NCI-H1436 treated with DMSO at 0.1 percent for 48 hours (cell line): ENCODE data around the gene PLEKHA8.

Source experiments
- DNase-seq: peaks from one replicate; lab custom pipeline; 2025; lab: John Stamatoyannopoulos, UW

The PLEKHA8 gene, protein sequence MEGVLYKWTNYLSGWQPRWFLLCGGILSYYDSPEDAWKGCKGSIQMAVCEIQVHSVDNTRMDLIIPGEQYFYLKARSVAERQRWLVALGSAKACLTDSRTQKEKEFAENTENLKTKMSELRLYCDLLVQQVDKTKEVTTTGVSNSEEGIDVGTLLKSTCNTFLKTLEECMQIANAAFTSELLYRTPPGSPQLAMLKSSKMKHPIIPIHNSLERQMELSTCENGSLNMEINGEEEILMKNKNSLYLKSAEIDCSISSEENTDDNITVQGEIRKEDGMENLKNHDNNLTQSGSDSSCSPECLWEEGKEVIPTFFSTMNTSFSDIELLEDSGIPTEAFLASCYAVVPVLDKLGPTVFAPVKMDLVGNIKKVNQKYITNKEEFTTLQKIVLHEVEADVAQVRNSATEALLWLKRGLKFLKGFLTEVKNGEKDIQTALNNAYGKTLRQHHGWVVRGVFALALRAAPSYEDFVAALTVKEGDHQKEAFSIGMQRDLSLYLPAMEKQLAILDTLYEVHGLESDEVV

DNA sequence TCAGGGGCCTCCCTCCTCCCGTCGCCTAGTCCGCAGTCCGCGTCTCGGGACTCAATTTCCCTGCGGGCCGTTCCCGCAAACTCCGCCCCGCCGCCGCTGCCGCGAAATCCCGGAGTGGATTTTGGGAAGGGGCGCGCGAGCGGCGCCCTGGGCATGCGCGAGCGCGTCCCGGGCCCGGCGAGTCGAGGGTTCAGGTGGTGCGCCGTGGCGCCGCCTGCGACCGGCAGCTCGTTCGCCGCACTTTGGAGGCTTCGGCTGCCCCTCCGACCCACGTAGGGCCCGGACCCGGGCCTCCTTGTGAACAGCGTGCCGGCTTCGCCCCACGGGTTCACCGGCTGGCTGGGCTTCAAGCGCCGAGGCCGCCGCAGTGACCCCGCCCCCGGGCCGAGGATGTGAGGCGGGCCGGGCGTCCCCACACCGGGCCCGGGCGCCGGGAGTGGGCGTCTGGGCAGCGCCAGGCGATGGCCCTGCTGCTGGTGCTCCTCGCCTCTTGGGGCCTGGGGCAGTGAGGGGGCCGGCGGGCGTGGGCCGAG, at the start of gene PLEKHA8:
Gene PLEKHA8 (plus strand): TSS at position 197 of the 533 bp plus-strand sequence. CDS start 351 bp downstream, outside the sequence.
- peak; percentile 54 for DNase-seq

DNA sequence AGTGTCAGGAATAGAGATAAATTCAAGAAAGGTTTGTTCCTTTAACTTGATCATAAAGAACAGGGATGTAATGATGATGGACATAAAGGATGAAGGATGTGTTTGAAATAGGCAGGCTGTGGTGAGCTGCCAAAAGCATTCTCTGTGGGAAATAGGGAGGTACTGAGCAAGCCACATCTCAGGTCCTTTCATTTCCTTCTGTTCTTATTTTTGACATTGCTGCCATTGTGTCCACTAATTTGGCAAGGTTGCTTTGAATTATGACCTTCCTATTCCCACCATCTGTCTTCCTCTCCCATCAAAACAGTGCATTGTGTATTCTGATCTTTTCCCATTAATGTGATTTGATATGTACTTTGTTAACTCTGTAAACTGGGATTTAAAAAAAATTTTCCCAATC, 48.1 kb upstream of the PLEKHA8 start:
- no peak for DNase-seq

DNA sequence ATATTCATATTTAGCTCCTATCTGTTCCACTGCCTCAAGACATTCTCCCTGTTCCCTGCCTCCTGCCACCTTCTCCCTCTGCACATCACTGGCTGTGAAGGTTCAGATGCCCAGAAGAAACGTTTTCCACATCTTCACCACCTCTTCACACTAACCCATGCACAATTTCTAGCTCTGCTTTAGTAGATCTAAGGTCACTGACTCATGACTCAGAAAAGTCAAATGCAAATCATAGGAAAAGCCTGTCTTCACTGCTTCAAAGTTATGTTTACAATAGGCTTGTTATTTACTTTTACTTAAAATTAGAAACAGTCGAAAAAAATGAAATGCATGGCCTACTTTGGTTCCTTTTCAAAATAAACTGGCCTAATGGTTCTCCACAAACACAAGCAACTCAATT, 41.1 kb upstream of the PLEKHA8 start:
- no peak for DNase-seq

DNA sequence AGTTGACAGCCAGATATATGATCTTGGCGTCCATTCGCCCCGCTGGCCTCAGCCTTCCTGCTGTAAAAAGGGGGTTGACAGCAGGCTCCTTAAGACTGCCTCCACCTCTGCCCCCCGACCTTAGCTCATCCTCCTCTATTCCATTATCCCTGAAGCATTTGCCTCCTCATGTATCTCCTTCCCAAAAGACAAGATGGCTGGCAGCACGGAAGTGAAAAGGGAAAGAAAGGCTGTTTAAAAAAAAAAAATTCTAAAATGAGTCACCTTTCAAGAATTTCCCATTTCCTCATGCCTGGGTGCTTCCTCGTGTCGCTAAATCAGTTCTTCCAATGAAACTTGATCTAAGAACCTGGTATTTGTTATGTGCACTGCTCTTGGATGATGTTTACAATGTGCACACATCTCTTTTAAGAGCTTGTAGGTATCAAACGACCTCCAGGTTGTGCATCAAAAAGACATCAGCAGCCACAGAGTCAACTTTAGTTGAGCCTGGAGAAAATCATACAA, 40.3 kb upstream of the PLEKHA8 start:
- DNase-seq: no peak

DNA sequence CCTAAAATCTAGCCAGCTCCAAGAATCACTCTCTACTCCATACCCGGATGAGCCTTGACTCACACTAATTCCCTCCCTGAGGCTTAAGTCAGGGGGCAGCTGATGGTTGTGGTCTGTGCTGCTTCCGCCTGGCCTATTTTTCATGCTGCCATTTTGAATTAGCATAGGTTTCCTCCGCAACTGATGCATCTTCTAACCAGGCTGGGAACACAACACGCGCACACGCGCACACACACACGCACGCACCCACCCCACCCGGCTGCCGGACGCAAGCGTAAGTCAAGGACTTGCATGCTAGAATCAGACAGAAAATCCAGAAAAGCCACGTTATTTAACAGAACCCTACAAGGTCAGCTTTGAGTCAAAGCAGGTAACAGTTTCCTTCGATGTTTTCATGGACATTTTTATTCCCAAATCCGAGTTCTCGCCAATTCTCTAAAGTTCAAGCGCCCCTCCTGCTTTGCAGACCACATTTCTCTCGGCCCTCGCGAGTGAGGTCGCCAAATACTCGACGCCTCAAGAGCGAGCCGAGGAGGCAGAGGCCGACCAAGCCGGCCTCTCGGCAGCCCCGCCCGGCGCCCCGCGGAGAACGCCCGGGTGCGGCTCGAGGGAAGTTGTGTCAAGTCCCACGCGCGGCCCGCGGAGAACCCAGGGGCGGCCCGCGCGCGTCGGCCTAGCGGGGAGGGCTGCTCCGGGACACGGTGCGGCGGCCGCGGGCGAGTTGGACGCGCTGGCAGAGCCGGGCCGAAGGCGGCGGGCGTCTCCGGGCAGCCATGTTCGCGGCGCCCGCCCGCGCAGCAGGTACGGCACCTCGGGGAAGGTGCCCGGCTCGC, 39.6 kb upstream of the PLEKHA8 start:
- no peak for DNase-seq

DNA sequence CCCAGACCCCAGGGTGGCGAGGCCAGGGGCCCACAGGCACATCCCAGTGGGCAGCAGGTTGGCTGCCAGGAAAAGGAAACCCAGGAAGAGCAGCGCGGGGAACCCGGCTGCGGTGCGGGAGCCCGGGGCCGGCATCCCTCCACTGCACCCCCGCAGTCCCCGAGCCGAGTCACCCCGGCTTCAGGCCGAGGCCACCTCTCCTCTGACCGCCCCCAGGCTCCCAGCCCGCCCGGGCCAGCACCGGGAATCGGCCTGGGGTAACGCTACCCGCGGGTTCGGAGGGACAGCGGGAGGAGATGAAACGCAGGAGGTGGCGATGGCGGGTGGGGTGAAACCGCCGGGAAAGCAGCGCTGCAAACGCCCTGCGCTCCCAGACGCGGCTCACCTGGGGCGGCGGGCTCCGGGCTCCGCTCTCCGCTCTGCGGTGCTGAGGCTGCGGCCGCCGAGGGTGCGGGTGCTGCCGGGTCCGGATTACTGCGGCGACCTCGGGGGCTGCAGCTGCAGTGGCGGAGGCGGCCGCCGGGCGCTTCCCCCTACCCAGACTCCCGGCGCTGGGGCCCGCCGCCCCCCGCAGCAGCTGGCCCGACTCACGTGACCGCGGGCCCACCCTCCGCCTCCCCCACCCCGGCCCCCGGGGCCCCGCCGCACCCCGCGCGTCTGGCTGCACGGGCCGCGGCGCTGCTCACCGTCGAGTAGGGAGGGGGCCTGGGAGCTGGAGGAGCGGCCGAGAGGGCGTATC, 38.8 kb upstream of the PLEKHA8 start, which contains the start of gene SCRN1:
Gene SCRN1 (minus strand): TSS at position 545 of the 739 bp plus-strand sequence. CDS start 20,734 bp downstream, outside the sequence.
- no peak for DNase-seq

DNA sequence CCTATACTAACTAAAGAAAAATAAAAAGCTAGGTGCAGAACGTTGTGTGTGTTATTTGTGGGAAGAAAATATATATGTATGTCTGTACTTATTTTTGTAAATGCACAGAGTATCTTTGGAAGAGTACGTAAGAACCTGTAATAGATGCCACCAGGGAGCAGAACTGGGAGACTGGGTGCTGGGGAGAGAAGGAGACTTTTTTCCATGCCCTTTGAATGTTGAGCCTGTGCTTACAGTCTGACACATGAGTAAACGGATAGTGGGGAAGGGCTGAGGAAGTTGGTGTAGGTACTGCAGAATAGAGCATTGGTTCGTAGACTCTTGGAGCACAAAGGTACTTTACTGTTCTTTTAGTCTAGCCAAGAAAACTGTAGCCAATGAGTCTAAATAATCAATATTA, 37.3 kb upstream of the PLEKHA8 start:
- no peak for DNase-seq

DNA sequence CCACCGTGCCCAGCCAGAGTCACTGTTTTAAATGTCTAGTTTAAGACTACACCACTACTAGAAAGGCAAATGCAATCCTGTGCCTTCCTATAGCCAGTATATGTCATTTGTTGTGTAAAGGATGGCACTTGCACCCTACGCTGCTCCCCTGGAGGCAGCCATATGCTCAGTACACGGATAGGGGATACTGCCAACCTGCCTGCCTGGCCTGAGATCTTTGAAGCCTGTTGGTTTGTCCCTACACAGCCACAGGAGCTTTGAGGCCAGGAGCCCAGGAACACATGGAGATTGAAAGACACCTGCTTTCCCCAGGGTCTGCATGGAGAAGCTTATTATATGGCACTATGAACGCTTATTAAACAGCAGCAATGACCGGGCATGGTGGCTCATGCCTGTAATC, 36.3 kb upstream of the PLEKHA8 start:
- no peak for DNase-seq

DNA sequence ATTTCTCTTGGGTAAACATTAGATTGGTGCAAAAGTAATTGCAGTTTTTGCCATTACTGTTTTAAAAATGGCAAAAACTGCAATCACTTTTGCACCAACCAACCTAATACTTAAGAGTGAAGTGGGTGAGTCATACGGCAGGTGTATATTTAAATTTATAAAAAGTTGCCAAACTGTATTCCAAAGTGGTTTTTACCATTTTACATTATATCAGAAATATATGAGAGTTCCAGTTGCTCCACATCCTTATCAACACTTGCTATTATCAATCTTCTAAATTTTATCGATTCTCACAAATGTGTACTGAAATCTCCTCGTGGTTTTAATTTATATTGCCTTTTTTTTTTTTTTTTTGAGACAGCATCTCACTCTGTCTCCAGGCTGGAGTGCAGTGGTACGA, 35.1 kb upstream of the PLEKHA8 start:
- no peak for DNase-seq

DNA sequence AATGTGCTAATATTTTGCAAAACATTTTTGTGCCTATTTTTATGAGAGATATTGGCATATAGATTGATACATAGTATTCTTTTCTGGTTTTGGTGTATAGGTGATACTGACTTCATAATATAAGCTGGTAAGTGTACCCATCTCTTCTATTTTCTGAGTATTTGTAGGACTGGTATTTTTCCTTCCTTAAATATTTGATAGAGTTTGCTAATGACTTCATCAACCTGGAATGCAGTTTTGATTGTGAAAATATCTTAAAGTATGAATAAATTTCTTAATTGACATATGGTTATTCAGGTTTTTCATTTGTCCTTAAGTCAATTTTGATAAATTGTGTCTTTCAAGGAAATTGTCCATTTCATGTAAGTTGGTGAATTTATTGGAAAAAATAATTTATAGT, 32.6 kb upstream of the PLEKHA8 start:
- DNase-seq: no peak

DNA sequence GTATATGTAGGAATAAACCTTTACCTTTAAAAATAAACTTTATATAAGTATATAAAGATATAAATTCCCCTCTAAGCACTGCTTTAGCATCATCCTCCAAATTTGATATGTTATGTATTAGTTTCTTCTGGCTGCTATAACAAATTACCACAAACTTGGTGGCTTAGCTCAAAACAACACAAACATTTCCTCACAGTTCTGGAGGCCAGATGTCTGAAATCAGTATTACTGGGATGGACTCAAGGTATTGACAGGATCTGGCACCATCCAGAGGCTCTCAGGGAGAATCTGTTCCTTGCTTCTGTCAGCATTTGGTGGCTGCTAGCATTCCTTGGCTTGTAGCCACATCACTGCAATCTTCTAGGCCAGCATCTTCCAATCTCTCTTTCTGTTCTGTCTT, 31.9 kb upstream of the PLEKHA8 start:
- DNase-seq: no peak

DNA sequence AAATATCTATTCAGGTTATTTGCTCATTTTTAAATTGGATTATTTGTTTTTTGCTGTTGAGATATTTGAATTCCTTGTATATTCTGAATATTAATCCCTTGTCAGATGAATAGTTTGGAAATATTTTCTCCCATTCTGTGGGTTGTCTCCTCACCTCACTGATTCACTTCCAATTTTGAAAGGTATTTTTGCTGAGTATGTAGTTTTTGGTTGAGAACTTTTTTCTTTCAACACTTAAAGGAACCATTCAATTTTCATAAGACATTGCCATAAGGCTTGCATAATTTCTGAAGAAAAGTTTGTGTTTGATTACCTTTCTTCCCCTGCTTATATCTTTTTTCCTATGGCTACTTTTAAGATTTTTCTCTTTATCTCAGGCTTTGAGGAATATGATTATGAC, 29.7 kb upstream of the PLEKHA8 start:
- DNase-seq: no peak

DNA sequence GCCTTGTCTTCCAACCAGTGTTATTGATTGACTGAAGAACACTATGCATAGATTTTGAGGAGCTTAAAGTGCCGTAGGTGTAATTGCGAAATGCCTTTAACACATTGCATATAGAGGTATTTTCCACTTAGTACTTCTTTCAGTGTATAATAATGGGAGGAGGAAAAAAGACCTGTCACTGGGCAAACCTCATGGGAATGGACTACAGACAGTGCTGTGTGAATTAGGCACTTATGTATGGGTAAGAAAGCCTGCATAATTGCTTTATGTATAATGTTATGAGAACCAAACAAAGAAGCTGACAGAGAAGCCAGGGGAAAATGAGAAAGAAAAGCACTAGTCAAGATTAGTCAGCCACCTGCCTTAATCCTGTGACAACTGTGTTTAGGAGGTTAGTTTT, 26.2 kb upstream of the PLEKHA8 start:
- DNase-seq: peak; percentile 90

DNA sequence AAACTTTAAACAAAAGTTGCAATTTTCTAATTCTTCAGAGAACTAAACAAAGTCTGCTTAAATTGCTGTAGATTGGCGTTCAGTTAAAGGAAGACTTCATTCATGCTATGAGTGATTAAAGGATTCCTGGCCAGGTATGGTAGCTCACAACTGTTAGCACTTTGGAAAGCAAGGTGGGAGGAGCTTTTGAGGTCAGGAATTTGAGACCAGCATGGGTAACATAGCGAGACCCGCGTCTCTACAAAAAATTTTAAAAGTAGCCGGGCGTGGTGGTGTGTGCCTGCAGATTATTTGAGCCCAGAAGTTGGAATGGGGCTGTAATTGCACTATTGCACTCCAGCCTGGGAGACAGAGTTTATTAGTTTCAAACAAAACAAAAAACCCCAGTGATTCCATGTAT, 25.1 kb upstream of the PLEKHA8 start:
- no peak for DNase-seq

DNA sequence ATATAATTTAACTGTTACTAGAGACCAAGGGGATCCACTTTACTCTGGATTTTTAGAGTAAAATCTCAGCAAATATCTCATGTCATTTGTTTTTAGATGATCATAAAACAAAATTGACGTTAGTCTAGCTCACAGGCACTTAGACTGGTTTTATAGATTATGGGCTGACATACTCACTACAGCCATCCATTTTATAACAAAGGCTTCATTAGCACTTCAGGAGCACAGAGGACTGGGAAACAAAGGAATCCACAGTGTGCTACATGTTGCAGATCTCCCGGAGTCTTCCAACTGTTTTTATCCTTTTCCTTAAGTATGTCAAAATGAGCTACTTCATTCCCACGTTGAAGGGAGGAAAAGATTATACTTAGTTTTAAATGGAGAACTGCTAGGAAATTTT, 22.7 kb upstream of the PLEKHA8 start:
- DNase-seq: no peak

DNA sequence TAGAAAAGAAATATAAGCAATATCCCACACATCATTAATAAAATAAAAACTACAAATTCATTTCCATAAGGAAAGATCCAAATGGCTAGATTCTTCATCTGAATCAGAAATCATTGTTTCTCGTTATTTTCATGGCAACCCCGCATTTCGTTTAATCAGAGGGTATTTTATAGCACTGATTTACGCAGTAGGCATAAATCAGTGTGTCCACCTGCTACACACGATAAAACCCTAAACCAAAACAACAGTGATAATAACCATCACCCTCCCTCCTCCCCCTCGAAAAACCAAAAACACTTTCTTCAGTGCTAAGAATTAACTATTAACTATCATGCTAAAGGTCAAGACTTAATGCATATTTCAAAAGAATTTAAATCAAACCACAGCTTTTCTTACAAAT, 18.2 kb upstream of the PLEKHA8 start:
- no peak for DNase-seq

DNA sequence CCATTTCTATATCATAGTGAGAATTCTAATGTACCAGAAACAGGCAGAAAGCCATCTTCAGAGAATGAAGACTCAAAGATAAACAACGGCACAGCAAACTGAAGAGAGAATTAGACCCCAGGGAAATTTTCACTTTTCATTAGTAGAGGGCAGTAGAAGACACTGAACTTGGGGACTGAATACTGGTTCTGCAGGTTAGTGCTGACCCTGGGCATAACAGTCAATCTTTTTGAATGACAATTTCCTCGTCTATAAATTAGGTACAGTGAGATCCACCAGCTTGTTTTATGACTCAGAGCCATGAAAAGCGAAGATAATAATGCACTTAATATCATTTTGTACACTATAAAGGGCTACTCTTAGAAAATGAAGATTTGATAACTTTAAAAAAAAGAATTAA, 15.5 kb upstream of the PLEKHA8 start:
- no peak for DNase-seq

DNA sequence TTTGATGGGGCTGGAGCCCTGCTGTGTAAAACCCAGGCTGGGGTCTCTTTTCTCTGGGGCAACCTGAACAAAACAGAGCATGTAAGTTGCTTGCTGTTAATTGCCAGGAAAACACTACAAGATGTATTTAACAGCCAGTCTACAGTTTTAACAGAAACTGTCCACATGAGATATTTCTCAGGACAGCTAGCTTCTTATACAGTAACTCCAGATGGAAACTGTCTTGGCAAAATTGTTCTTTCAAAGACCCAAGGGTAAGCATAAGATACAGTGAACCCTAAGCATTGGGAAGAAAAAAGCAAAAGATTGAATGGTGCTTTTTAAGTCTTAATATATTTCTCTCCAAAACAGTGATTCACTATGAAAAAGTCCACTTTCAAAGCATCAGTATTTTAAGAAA, 9.8 kb upstream of the PLEKHA8 start:
- DNase-seq: no peak

DNA sequence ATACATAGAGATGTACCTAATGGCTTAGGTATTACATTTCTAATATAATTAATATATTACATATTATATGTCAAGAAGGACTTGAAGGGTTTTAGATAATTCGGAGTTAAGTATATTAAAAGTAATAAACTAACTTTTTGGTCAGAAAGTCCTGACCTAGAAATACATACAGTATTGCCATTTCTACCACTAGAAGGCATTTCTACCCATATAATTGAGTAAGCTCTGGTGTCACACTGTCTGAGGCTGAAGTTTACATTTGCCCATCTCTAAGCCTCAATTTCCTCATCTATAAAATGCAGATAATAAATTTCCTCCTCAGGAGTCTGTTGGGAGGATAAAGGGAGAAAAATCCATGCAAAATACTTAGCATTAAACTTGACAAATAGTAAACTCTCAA, 8.8 kb upstream of the PLEKHA8 start:
- DNase-seq: no peak

DNA sequence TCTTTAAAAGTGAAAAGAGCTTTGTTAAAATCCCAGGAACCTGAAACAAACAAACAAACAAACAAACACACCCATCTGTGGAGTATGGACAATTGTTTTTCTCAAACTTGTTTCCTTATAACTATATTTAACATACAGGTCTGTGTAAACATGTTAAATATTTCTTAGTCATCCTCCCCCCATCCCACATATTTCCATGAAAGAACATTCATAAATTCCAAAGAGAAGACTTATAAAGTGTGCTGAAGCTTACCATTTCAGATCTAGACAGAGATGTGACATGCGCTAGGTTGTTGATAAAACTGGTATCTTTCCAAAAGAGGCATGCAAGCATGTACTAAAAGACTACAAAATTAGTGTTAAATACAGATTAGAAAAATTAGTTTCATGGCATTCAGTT, 8.3 kb upstream of the PLEKHA8 start:
- no peak for DNase-seq

DNA sequence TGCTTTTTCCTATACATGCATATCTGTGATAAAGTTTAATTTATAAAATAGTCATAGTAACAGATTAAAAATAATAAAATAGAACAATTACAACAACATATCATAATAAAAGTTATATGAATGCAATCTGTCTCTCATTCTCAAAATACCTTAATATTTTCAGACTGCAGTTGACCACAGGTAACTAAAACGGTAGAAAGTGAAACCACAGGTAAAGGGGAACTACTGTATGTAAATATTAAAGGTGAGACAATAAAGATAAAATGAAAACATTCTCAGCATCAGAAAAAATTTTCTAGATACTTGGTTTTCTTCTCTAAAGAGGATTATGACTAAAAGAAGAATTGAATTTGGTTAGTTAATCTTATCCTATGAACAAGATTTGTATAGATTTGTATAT, 7.7 kb upstream of the PLEKHA8 start:
- DNase-seq: no peak

DNA sequence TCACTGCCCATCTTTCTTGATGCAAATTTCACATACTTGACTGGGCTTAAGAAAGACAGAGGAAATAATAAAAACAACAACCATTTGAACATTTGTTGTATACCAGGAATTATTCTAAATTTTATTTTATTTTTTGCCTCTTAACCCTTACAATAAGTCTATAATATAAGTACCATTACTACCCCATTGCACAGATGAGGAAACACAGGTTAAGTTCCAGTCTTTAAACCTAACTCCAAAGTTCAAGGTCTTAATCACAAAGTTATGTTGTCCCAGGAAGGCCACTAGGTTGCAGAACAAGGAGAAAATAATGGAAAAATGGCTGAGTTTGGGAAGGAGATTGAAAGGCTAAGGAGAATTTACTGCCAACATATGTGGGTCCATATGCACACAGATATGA, 5.2 kb upstream of the PLEKHA8 start:
- no peak for DNase-seq
